ENCODE measurements around the gene AQR. TPM values are rescaled to one million over a fixed set of nuclear protein-coding genes. Genes with fewer than 3 reads are reported as not detected.
A peak's percentile ranks its signal among the peaks of the same experiment; 100 is the strongest.
"Not testable (repeated sequence)": the region's sequence is repeated elsewhere in the genome, so short reads cannot be mapped to it uniquely, and the experiment has no call there.

The AQR gene
- total RNA-seq, 1 donor: 38.4 TPM

- no peak overlapping the region for H3K4me3 ChIP-seq (ENCODE audit: low read depth, low read length)
- TF ChIP-seq CTCF (IDR thresholded peaks at IDR 0.05; ENCODE audit: insufficient read depth, low read depth, low read length): no peak
- DNase-seq (ENCODE audit: low read depth): no peak
Measured at GRCh38 chr15:34813446-34814190, 155.9 kb downstream of the AQR start.

GRCh38 chr15:34812868-34813365 lies 156.6 kb downstream of the AQR start:
- peak; percentile 34 for DNase-seq (ENCODE audit: low read depth)
- not testable (repeated sequence) for H3K4me3 ChIP-seq (ENCODE audit: low read depth, low read length)

- peak; percentile 77 for DNase-seq (ENCODE audit: low read depth)
- no peak overlapping the region for H3K4me3 ChIP-seq (ENCODE audit: low read depth, low read length)
- no peak for TF ChIP-seq CTCF (IDR thresholded peaks at IDR 0.05; ENCODE audit: insufficient read depth, low read depth, low read length)
Measured at GRCh38 chr15:34812369-34812768, 157.2 kb downstream of the AQR start.

GRCh38 chr15:34810443-34811129 lies 159.0 kb downstream of the AQR start:
- peak; percentile 98 for DNase-seq (ENCODE audit: low read depth)
- H3K4me3 ChIP-seq (ENCODE audit: low read depth, low read length): no peak overlapping the region
- no peak for TF ChIP-seq CTCF (IDR thresholded peaks at IDR 0.05; ENCODE audit: insufficient read depth, low read depth, low read length)

- TF ChIP-seq CTCF (IDR thresholded peaks at IDR 0.05; ENCODE audit: insufficient read depth, low read depth, low read length): no peak
- no peak for DNase-seq (ENCODE audit: low read depth)
- H3K4me3 ChIP-seq (ENCODE audit: low read depth, low read length): no peak overlapping the region
Measured at GRCh38 chr15:34809186-34809585, 160.4 kb downstream of the AQR start.

GRCh38 chr15:34808016-34808415 lies 161.5 kb downstream of the AQR start:
- DNase-seq (ENCODE audit: low read depth): no peak
- no peak for TF ChIP-seq CTCF (IDR thresholded peaks at IDR 0.05; ENCODE audit: insufficient read depth, low read depth, low read length)

GRCh38 chr15:34807241-34807640 lies 162.3 kb downstream of the AQR start:
- DNase-seq (ENCODE audit: low read depth): not testable (repeated sequence)

More at GRCh38 chr15:34808016-34808415, 161.5 kb downstream of the AQR start:
- no peak overlapping the region for H3K4me3 ChIP-seq (ENCODE audit: low read depth, low read length)

More at GRCh38 chr15:34807241-34807640, 162.3 kb downstream of the AQR start:
- not testable (repeated sequence) for H3K4me3 ChIP-seq (ENCODE audit: low read depth, low read length)

All from fibroblast of villous mesenchyme (primary cell).